HG03095 (cell line): ENCODE results near the gene ENC1.
A peak's percentile ranks its signal among the peaks of the same experiment; 100 is the strongest.

ENCODE experiments used
- ATAC-seq: cut with Tn5 transposase; IDR thresholded peaks from one replicate; pipeline ENCODE4 v1.9.1; 2021; ENCODE audit warnings: moderate library complexity; ENCODE audit not compliant: unreplicated experiment

Gene ENC1

GRCh38 chr5:74612045-74612444 is 28.5 kb downstream of the ENC1 start:
- no peak for ATAC-seq

GRCh38 chr5:74608736-74609601 is 31.6 kb downstream of the ENC1 start:
- no peak for ATAC-seq

GRCh38 chr5:74605759-74606158 is 34.8 kb downstream of the ENC1 start:
- ATAC-seq, result no peak

- ATAC-seq, result no peak
These were observed 37.2 kb downstream of the ENC1 start for GRCh38 chr5:74603376-74603775.

- ATAC-seq, result no peak
These were observed 41.4 kb downstream of the ENC1 start for GRCh38 chr5:74599148-74599547.

GRCh38 chr5:74598731-74599130 is 41.8 kb downstream of the ENC1 start:
- no peak for ATAC-seq

- no peak for ATAC-seq
These were observed 43.6 kb downstream of the ENC1 start for GRCh38 chr5:74596927-74597326.

- ATAC-seq, result no peak
These were observed 45.2 kb downstream of the ENC1 start for GRCh38 chr5:74595143-74595925.

GRCh38 chr5:74594137-74595040 is 46.1 kb downstream of the ENC1 start:
- no peak for ATAC-seq

- no peak for ATAC-seq
These were observed 51.1 kb downstream of the ENC1 start for GRCh38 chr5:74589204-74590056.

- no peak for ATAC-seq
These were observed 52.1 kb downstream of the ENC1 start for GRCh38 chr5:74588415-74588814.

- no peak for ATAC-seq
These were observed 52.6 kb downstream of the ENC1 start for GRCh38 chr5:74587890-74588289.

- no peak for ATAC-seq
These were observed 53.2 kb downstream of the ENC1 start for GRCh38 chr5:74587300-74587699.

- no peak for ATAC-seq
These were observed 53.7 kb downstream of the ENC1 start for GRCh38 chr5:74586856-74587255.

- ATAC-seq, result no peak
These were observed 57.7 kb downstream of the ENC1 start for GRCh38 chr5:74582853-74583252.

GRCh38 chr5:74581988-74582365 is 58.6 kb downstream of the ENC1 start:
- no peak for ATAC-seq

- ATAC-seq, result no peak
These were observed 59.8 kb downstream of the ENC1 start for GRCh38 chr5:74580729-74581109.

GRCh38 chr5:74579215-74579614 is 61.3 kb downstream of the ENC1 start:
- ATAC-seq, result peak; percentile 56

GRCh38 chr5:74578356-74579044 is 62.0 kb downstream of the ENC1 start:
- peak; percentile 43 for ATAC-seq
